ENCODE data around the gene TCP11L1.
"Not testable (repeated sequence)": the region's sequence is repeated elsewhere in the genome, so short reads cannot be mapped to it uniquely, and the experiment has no call there.

The TCP11L1 gene

DNA sequence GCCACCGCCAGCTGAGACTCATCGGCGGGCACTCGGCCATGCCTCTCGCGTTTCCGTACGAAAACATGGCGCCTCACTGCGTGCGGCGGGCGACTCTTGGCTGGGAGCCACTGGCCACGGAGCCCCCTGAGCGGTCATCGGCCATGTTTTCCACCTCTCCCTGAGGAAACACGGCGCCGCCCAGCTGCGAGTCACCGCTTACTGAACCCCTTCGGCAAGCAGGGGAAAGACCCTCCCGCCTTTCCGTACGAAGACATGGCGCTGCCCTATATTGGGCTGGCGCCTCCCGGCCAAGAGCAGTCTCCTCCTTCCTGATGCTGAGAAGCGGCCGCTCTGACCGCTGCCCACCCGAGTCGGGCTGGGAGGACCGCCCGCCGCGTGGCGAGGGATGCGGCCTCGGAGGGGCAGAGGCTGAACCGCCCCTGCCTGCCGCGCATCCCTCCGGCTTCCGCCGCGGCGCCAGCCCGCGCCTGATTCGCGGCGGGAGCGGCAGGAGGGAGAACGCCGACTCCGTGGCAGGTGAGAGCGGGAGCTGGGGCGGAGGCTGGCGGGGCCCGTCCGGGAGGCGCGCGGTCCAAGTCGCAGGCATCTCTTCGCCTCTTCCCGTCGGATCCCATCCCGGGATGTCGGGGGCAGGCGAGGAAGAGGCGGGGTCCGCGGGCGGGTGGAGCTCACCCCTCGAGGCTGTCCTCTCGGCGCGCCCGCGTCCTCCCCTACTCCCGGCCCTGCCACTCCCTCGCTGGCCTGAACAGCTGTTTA, at the start of gene TCP11L1:
TSS of gene TCP11L1 (plus strand) at position 299 of the 759 bp plus-strand sequence. CDS start 4,202 bp downstream, outside the sequence.
- peak; percentile 68 for DNase-seq

DNA sequence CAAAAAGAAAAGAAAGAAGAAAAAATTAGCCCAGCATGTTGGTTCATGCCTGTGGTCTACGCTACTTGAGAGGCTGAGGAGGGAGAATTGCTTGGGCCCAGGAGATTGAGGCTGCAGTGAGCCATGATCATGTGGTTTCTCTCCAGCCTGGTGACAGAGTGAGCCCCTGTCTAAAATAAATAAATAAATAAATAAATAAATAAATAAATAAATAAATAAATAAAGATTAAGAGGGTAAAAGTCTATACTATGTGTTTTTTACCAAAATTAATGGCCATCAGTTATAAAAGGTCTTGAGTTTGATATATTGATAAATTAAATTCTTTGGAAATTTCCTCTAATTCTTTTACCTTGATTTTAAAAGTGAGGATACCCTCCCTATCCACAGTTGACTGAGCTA, 48.9 kb upstream of the TCP11L1 start:
- DNase-seq, result no peak

GRCh38 chr11:32991427-32991826, 47.9 kb upstream of the TCP11L1 start:
- no peak for DNase-seq

GRCh38 chr11:32991898-32992297, 47.5 kb upstream of the TCP11L1 start:
- DNase-seq, result no peak

GRCh38 chr11:33000181-33000580, 39.2 kb upstream of the TCP11L1 start:
- DNase-seq, result no peak

GRCh38 chr11:33001281-33001680, 38.1 kb upstream of the TCP11L1 start:
- DNase-seq, result no peak

DNA sequence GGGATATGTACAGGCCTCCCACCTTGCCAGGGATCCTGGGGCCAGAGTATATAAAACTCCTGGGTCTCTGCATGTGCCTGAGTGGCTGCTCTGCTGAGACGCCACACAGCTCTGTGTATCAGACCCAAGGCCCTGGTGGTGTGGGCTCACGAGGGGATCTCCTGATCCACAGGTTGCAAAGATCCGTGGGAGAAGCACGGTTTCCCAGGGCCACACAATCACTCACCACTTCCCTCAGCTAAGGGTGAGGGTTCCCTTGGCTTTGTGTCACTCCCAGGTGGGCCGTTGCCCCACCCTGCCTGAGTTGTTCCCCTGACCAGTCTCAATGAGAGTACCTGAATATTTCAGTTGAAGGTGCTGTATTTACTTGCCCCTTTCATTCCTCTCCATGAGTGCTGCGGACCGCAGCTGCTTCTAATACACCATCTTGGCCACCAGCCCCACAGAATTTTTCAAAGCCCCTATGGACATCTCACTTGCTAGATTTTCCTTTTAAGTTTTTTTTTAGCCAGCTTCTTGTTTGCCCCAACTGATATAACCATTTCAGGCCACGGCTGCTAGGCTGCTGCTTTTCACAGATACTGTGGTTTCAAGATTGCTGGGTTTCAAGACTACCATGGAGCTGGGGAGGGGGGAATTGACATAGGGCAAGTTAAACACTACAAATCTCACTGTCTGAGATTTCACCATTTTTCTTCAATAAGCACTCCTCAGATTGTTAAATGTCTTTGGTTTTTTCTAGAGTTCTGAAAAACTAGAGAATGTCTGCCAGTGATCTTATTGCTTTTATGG, 37.4 kb upstream of the TCP11L1 start:
- no peak for DNase-seq

DNA sequence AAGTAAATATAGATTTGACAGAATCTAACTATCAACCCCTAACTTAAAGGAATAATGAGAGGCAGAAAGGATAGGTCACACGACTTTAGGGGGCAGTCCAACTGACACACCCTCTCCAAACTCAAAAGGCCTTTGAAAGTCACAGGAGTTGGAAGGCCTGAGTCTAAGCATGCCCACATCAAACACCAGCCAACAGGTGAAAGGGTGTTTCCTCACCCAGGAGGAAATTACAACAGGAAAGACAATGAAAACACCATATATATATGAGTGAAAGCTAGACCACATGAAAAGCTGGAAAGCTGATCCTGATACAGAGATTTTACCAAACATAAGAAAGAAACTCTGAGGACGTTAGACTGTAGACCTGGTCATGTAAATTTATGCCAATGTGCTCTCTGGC, 34.2 kb upstream of the TCP11L1 start:
- DNase-seq, result no peak

DNA sequence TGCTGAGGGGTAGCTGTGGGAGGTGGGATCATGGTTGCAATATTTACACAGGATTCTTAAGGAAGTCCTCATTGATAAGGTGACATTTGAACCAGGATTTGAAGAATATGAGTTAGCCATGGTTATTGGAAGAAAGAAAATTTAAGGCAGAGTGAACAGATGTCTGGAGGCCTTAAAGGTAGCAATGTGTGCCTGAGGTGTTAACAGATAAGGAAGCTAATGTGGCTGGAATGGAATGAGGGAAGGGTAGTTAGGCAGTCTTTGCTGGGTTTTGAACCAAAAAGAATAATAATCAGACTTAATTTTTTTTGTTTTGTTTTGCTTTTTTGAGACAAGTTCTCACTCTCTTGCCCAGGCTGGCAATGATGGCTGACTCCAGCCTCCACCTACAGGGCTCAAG, 33.4 kb upstream of the TCP11L1 start:
- DNase-seq, result no peak

- no peak for DNase-seq
Observed at GRCh38 chr11:33013755-33014154, 25.6 kb upstream of the TCP11L1 start.

- peak; percentile 47 for DNase-seq
Observed at GRCh38 chr11:33015621-33016551, 23.5 kb upstream of the TCP11L1 start, which contains the start of gene DEPDC7. Gene DEPDC7, plus strand, starts transcription at chr11:33015878. Its CDS starts 78 bp downstream, at chr11:33015956.

GRCh38 chr11:33016654-33017053, 22.7 kb upstream of the TCP11L1 start:
- DNase-seq, result no peak

GRCh38 chr11:33017478-33017877, 21.9 kb upstream of the TCP11L1 start:
- peak; percentile 41 for DNase-seq

DNA sequence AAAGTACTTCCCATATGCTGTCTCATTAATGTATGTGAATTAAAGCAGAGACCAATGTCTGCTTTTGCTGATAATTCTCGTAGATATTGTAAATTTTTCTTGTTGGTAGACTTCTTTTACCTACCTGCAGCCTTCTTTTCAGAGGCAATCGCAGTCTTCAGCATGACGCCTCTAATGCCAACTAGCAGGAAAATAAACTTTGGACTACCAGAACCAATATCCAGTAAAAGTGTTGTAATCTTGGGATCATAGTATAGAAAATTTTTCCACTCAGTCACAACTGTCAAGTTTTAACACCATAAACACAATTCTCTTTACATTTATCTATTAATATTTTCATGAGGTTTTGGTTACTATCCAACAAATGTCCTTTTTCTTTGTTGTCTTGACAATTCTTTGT, 21.4 kb upstream of the TCP11L1 start:
- DNase-seq, result no peak

- no peak for DNase-seq
Observed at GRCh38 chr11:33018840-33019239, 20.5 kb upstream of the TCP11L1 start.

DNA sequence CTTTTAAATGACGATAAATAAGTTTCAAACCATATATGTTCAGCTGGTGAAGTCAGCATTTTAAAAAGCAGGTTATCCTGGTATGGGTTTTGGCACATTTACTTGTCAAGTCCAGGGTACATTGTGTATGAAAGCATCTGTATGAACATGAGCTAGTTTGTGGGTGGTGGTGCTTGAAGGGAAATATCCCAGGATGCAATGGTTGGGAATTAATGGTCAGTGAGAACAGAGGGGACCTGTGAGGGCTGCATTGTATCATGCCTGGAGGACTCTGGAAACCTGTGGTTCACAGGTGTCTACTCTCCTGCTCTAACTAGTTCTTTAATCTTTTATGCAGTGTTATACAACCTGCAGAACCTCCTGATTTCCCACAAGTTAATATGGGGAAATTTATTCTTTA, 17.9 kb upstream of the TCP11L1 start:
- no peak for DNase-seq

DNA sequence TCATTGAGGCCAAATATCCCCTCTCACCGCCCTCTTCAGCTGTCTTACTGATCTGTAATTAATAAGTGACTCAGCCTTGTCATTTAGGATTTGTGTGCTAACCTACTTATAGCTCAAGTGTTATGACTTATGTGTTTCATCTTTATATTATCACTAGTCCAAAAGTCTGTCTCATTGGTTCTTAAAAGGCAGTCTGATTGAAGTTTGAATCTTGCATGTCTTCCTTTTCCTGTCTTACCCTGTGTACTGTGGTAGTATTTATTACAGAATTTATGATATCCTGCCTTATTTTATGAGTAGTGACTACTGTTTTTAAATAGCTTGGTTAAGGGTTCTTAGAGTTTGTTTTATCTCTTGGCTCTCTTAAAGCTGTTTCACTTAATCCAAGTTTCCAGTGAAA, 17.4 kb upstream of the TCP11L1 start:
- DNase-seq, result peak; percentile 65

GRCh38 chr11:33025339-33025722, 14.0 kb upstream of the TCP11L1 start:
- DNase-seq, result no peak

DNA sequence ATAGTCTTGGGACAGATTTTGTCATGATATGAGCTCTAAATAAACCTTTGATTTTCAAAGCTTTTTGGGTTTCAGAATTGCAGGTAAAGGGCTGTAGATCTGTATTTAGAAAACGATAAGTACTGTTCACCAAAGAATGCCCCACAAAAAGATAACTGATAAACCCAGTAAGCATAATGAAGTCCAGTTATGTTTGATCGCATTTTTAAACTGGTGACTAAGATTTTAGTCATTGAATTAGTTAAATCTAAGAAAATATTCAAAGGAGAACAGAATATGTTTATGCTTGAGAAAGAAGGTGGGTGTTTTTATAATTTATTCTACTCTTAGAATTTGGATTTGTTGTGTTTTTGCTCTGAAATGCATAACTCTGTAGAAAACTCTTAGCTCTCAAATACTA, 12.1 kb upstream of the TCP11L1 start:
- DNase-seq, result no peak

DNA sequence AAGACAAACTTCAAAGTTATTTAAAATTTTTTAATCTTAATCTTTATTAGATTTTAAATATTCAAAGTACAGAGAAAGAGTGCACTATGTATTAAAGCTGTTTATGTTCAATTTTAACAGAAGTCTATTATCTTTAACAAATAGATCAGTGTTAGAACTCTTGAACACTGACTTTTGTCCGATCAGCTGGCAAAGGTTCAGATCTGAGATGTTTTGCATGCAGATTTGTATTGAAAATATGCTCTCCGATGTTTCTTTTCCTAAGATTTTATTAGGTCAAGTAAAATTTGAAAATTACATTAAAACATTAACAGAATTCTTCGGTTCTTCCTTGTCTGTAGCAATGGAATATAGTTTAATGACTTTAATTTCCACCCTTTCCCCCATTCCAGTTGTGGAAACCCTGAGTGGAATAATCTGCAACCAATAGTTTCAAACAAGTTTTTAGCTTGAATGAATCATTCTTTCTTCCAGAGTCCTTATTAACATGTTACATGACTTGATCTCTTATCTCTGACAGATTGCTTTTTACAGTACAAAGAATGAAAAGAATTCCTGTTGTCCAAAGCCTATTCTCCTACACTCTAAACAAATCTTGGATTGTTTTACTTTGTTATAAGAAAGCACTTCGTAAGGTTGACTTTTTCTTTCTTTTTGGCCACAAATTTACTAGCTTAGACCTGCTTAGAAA, 11.4 kb upstream of the TCP11L1 start:
- no peak for DNase-seq

- DNase-seq, result no peak
Observed at GRCh38 chr11:33028537-33028914, 10.8 kb upstream of the TCP11L1 start.

GRCh38 chr11:33029218-33029617, 10.2 kb upstream of the TCP11L1 start:
- DNase-seq, result not testable (repeated sequence)

DNA sequence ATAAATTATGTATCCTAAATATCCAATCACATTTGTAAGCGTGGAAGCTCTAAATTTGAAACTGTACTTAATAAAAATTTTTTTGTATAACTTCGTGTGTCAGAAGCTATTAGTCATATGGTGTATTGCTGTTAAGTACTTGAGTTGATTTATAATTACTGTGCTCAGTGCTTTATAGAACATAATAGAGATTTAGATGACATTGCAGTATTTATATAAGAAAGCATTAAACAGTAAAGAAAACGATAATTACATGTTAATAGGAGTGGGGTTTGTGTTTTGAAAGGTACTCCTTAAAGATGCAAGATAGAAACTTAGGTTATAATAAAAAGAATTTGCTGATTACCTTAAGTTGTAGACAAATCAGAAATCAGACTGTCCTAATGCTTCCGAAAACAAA, 5.9 kb upstream of the TCP11L1 start:
- no peak for DNase-seq
